Measurements from ENCODE around the gene RASGRF1. TPM values are rescaled to one million over a fixed set of nuclear protein-coding genes. Genes with fewer than 3 reads are reported as not detected.

RASGRF1 gene
- total RNA-seq, 3 donors from 2014 or later = 0.15 to 0.16 TPM; not detected in 1

- Histone ChIP-seq H3K4me1 (no peaks in the 10 kb centered on the region), H3K4me3 (no peak overlapping the region), H3K9me3 (no peaks in the 10 kb centered on the region), H3K27me3 (no peaks in the 10 kb centered on the region), H3K36me3 (no peaks in the 10 kb centered on the region), H3K27ac (no peak overlapping the region)
- DNase-seq (ENCODE audit: low spot score in 2 of 2) = no peak
- TF ChIP-seq POLR2A (IDR thresholded peaks at IDR 0.05) (no peak), POLR2AphosphoS5 (IDR thresholded peaks at IDR 0.05) (no peak), CTCF (IDR thresholded peaks at IDR 0.05) (no peak)
- intact Hi-C loops (cut with DNase I; ENCODE audit: low total_unique reads) = no loop called here
Observed at GRCh38 chr15:79054350-79054749, 36.2 kb downstream of the RASGRF1 start.

GRCh38 chr15:79053894-79054293, 36.7 kb downstream of the RASGRF1 start:
- TF ChIP-seq POLR2AphosphoS5 (IDR thresholded peaks at IDR 0.05) = no peak
- TF ChIP-seq POLR2A (IDR thresholded peaks at IDR 0.05) = no peak
- intact Hi-C loops (cut with DNase I; ENCODE audit: low total_unique reads) = no loop called here
- H3K27ac ChIP-seq = no peak overlapping the region

GRCh38 chr15:79051941-79052731, 38.4 kb downstream of the RASGRF1 start:
- no peaks in the 10 kb centered on the region for H3K27me3 ChIP-seq
- H3K36me3 ChIP-seq = no peaks in the 10 kb centered on the region
- H3K27ac ChIP-seq = no peak overlapping the region
- H3K4me1 ChIP-seq = no peaks in the 10 kb centered on the region
- DNase-seq (ENCODE audit: low spot score in 2 of 2) = no peak
- TF ChIP-seq CTCF (IDR thresholded peaks at IDR 0.05) (no peak), POLR2A (IDR thresholded peaks at IDR 0.05) (no peak), POLR2AphosphoS5 (IDR thresholded peaks at IDR 0.05) (no peak)
- no peaks in the 10 kb centered on the region for H3K9me3 ChIP-seq
- no peak overlapping the region for H3K4me3 ChIP-seq
- intact Hi-C loops (cut with DNase I; ENCODE audit: low total_unique reads) = no loop called here

More at GRCh38 chr15:79053894-79054293, 36.7 kb downstream of the RASGRF1 start:
- Histone ChIP-seq H3K36me3 (no peaks in the 10 kb centered on the region), H3K9me3 (no peaks in the 10 kb centered on the region), H3K4me1 (no peaks in the 10 kb centered on the region), H3K27me3 (no peaks in the 10 kb centered on the region), H3K4me3 (no peak overlapping the region)
- DNase-seq (ENCODE audit: low spot score in 2 of 2) = no peak

- TF ChIP-seq CTCF (IDR thresholded peaks at IDR 0.05) (no peak), POLR2A (IDR thresholded peaks at IDR 0.05) (no peak), POLR2AphosphoS5 (IDR thresholded peaks at IDR 0.05) (no peak)
- Histone ChIP-seq H3K4me1 (no peaks in the 10 kb centered on the region), H3K9me3 (no peaks in the 10 kb centered on the region), H3K27ac (no peak overlapping the region), H3K36me3 (no peaks in the 10 kb centered on the region), H3K4me3 (no peak overlapping the region), H3K27me3 (no peaks in the 10 kb centered on the region)
- intact Hi-C loops (cut with DNase I; ENCODE audit: low total_unique reads) = no loop called here
- no peak for DNase-seq (ENCODE audit: low spot score in 2 of 2)
Observed at GRCh38 chr15:79051029-79051428, 39.6 kb downstream of the RASGRF1 start.

GRCh38 chr15:79050341-79050740, 40.2 kb downstream of the RASGRF1 start:
- Histone ChIP-seq H3K9me3 (no peaks in the 10 kb centered on the region), H3K4me1 (no peaks in the 10 kb centered on the region), H3K4me3 (no peak overlapping the region), H3K27me3 (no peaks in the 10 kb centered on the region), H3K27ac (no peak overlapping the region), H3K36me3 (no peaks in the 10 kb centered on the region)
- TF ChIP-seq POLR2AphosphoS5 (IDR thresholded peaks at IDR 0.05) (no peak), POLR2A (IDR thresholded peaks at IDR 0.05) (no peak), CTCF (IDR thresholded peaks at IDR 0.05) (no peak)
- intact Hi-C loops (cut with DNase I; ENCODE audit: low total_unique reads) = no loop called here
- DNase-seq (ENCODE audit: low spot score in 2 of 2) = no peak

Measured in breast epithelium (tissue), 4 donors.